LNCAP (cell line): ENCODE measurements around the gene FAM47E.
A peak's percentile ranks its signal among the peaks of the same experiment; 100 is the strongest.

ENCODE experiments used
- TF ChIP-seq, protein P1 (sequence below): fragments of 450-650 bp; IDR thresholded peaks from 2 replicates; pipeline ENCODE4 v1.5.1; 2017; ENCODE audit warnings: mild to moderate bottlenecking

Gene FAM47E

DNA sequence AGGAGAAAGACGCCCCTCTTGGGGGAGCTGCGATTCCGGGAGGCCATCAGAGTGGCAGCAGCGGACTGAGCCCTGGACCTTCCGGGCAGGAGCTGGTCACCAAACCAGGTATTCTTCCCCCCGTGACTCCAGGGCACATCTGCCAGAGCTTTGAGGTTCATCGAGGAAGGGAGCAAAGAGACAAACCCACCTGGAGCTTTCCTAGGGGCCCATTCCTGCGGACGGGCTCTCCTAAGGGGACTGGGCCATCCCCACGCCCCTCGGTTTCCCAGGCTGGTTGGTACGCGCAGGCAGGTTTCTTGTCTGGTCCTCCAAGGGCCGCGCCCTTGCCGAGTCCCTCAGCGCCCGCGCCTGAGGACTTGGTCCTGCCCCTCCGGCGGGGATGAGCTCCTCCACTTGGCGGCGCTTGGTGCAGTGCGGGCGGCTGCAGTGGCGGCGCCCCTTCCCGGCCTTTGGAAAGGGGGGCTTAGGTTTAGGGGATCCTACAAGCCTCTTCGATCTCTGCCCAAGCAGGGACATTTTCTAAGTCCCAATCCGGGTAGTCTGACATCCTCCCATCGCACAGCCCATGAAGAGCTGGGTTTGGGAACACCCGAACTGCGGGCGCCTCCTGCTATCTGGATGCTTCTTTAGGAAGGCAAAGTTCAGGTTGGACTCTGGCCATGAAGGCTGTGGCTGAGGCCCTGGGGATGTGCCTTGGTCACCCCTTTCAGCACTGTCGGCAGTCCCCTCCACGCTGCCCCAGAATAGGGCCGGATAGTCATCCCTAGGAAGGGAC is 55.5 kb downstream of the FAM47E start:
- TF ChIP-seq, protein P1, sequence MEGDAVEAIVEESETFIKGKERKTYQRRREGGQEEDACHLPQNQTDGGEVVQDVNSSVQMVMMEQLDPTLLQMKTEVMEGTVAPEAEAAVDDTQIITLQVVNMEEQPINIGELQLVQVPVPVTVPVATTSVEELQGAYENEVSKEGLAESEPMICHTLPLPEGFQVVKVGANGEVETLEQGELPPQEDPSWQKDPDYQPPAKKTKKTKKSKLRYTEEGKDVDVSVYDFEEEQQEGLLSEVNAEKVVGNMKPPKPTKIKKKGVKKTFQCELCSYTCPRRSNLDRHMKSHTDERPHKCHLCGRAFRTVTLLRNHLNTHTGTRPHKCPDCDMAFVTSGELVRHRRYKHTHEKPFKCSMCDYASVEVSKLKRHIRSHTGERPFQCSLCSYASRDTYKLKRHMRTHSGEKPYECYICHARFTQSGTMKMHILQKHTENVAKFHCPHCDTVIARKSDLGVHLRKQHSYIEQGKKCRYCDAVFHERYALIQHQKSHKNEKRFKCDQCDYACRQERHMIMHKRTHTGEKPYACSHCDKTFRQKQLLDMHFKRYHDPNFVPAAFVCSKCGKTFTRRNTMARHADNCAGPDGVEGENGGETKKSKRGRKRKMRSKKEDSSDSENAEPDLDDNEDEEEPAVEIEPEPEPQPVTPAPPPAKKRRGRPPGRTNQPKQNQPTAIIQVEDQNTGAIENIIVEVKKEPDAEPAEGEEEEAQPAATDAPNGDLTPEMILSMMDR = peak; percentile 59

DNA sequence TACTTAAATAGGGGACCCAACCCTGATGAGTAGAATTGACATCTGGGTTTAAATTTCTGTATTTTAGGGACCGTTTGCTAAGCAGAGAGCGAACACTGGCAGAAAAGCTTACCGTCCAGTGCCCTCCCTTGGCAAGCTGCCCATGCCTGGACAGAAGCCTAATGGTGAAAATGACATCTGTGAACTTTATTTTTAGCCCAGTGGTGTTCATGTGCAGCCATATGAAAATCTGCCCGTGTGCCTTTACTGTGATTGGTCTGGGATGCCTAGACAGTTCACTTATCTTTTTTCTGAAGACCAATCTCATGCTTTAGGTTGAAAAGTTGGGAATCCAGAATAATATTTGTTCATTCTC is 56.1 kb downstream of the FAM47E start:
- TF ChIP-seq, protein P1 = no peak

DNA sequence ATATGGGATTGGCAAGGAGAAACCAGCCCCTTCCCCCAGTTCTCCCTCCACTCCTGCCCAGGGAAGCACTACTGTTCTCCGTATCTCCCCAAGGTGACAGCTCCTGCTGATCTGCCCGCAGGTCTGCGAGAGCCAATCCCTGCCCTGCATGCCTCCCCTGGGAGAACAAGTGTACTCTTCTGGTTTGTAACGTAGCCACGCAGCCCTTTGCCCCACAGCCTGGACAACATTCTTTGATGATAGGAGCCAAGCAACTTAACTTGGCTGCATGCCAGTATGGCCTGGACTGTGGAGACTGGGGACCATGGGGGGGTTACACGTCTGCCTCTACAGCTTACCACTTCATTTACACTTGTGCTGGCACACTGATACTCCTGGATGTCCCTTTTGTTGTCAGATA is 57.0 kb downstream of the FAM47E start:
- TF ChIP-seq, protein P1 = no peak

DNA sequence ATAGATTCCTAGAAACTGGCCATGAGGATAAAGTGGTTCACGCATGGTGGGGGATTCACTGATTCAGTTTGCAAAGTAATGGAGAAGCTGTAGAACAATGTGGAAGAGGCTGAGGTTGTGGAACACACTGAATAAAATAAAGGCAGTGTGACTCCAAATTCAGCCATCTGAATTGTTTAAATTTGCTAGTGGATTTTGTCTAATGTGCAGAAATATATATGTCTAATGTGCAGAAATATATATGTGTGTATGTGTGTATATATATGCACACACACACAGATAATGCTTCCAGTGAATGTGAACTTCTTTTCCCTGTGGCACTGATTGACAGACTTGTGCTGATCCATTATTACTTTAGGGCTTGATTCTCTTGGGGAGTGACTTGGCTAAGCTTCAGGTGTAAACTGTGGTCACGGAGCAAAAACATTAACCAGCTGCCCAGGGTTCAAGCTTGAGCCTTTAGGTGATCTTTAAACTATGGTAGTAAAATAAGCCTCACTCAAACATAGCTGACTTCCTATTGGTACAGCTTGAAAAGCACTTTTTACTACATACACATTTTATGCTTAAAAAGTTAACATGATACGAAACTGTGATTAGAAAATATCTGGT is 58.5 kb downstream of the FAM47E start:
- TF ChIP-seq, protein P1 = no peak

DNA sequence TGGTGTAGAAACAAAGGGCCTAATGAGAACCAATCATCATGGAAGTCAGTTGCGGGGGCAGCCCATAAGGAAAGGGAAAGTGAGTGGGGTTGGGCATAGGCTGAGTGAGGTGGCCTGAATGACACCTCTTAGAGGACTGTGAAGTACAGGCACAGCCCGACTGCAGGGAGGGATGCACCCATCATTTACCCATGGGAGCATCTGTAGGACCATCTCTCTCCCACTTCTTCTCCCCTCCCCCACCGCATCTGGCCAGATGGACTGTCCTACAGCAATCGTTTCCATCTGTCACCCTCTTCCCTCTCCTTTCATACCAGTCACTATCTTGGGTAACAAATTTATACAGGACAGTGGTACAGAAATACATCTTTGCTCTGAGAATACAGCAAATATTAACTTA is 59.2 kb downstream of the FAM47E start:
- TF ChIP-seq, protein P1 = no peak

DNA sequence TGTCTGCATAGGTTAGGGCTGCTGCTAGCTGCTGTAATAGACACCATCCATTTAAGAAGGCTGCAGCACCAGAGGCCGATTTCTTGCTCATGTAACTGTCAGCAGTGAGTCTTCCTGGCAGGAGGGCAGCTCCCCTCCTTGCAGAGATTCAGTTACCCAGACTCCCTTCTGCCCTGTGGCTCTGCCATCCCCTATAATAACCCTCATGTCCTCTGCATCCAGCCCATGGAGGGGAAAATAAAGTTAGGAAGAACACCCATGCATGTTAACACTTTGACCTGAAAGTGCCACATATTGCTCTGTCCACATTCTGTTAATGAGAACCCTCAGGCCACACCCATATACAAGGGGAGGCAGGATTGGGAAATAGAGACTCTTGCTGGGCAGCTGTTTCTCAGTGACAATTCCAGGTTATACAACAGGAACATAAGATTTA is 60.4 kb downstream of the FAM47E start:
- TF ChIP-seq, protein P1 = no peak

DNA sequence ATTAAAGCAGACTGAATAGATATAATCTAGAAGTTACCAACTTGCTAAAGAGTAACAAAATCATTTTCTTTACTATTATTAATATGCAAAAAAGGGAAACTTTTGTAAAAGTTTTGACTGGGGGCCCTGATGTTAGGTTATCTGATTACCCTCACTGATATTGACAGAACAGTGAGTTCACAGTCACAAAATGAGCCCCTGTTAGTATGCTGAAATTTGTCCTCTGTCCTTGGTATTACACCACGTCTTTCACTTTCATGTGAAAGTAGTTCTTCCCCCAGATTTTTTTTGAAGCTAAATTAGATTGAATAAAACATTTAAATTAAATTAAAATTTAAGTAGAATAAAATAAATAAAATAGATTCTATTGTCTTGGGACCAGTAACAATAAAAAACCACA is 60.9 kb downstream of the FAM47E start:
- TF ChIP-seq, protein P1 = no peak
